Hematopoietic multipotent progenitor cell treated with erythropoietin and hydrocortisone succinate and interleukin-3 and kit ligand, for 4 days (in vitro differentiated cells): Measurements from ENCODE around the gene SH3BGR.

ENCODE experiments used
- DNase-seq: peaks from one replicate; pipeline ENCODE4 v3.0.0-alpha.2; 2015

The SH3BGR gene

GRCh38 chr21:39555911-39556590, 104.3 kb downstream of the SH3BGR start:
- DNase-seq, result no peak

DNA sequence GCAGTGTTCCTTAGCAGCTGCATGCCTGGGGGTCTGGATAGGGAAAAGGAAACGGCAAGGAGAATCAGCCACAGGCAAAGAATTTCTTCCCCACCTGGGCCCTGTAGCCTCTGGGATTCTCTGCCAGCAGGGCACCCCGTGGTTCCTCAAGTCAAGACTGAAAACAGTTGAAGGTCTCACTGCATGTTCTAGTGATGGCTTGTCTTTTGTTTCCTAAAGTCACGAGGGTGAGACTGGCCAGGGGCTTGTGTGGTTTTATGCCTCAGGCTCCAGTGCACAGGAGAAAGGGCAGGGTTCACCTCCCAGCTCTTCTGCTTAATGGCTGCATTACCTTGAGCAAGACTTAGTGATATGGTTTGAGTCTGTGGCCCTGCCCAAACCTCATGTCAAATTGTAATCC, 107.7 kb downstream of the SH3BGR start:
- no peak for DNase-seq

GRCh38 chr21:39561140-39561539, 109.4 kb downstream of the SH3BGR start:
- DNase-seq, result no peak

DNA sequence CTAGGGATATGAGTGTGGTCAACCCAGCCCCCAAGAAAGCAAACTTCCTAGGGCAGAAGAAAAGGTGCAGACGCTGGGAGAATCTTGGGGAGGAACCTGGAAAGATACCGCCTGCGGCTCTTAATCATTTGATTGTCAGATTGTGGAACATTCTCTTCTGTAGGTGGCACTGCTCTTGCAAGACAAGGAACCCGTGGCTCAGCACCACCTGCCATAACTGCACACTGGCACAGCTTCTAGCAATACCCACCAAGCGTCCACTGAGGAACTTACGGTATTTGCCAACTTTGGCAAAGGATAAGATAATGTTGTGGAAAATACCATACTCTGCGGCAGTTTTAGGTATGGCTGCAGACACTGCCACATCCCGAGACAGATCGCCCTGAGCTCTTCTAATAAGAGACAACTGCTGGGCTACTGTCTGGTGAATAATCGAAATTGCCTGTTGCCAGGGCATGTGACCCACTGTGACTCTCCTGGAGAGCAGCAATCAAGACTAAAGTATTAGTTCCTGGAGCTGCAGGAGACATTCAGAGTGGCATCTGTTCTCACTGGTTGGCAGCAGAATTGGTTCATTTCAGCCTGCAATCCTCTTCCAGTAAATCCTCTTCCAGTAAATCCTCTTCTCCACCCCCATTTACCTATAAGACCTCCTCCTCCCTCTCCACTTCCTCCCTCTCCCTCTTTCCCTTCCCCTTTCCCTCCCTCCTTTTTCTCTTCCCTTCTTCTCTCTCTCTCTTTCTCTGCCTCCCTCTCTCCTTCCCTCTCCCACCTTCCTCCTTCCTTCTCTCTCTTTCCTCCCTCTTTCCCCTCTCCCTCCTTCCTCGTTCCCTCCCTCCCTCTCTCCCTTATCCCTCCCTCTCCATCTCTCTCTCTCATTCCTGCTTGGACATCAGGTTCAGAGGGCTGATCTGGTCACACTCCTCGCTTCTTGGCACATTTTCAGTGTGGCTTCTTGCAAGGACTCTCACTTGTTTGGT, 111.3 kb downstream of the SH3BGR start:
- DNase-seq, result no peak

GRCh38 chr21:39564200-39564599, 112.4 kb downstream of the SH3BGR start:
- no peak for DNase-seq
